Measurements from ENCODE around the gene USP8.
"Not testable (repeated sequence)": the region's sequence is repeated elsewhere in the genome, so short reads cannot be mapped to it uniquely, and the experiment has no call there.

The USP8 gene

DNA sequence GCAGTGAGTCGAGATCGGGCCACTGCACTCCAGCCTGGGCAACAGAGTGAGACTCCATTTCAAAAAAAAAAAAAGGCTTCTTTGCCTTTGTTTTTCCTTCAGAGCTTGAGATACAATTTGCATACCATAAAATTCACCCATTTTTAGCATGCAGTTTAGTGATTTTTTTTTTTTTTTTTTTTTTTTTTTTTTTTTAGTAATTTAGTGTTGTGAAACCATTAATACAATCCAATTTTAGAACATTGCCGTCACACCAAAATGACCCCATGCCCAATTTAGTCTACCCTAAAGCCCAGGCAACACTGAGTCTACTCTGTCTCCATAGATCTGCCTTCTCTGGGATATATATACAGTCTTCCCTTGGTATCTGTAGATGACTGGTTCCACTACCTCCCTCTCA lies 61.2 kb downstream of the USP8 start:
- H3K4me3 ChIP-seq: no peak overlapping the region
- no peak overlapping the region for H3K27ac ChIP-seq
- DNase-seq (ENCODE audit: low spot score): no peak
- TF ChIP-seq, protein P1, sequence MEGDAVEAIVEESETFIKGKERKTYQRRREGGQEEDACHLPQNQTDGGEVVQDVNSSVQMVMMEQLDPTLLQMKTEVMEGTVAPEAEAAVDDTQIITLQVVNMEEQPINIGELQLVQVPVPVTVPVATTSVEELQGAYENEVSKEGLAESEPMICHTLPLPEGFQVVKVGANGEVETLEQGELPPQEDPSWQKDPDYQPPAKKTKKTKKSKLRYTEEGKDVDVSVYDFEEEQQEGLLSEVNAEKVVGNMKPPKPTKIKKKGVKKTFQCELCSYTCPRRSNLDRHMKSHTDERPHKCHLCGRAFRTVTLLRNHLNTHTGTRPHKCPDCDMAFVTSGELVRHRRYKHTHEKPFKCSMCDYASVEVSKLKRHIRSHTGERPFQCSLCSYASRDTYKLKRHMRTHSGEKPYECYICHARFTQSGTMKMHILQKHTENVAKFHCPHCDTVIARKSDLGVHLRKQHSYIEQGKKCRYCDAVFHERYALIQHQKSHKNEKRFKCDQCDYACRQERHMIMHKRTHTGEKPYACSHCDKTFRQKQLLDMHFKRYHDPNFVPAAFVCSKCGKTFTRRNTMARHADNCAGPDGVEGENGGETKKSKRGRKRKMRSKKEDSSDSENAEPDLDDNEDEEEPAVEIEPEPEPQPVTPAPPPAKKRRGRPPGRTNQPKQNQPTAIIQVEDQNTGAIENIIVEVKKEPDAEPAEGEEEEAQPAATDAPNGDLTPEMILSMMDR (IDR thresholded peaks at IDR 0.05): no peak

- Histone ChIP-seq H3K4me3 (no peak overlapping the region), H3K27ac (no peak overlapping the region)
- TF ChIP-seq, protein P1 (IDR thresholded peaks at IDR 0.05): no peak
- DNase-seq (ENCODE audit: low spot score): no peak
Observed at GRCh38 chr15:50487287-50487686, 63.1 kb downstream of the USP8 start.

GRCh38 chr15:50493625-50494024 lies 69.4 kb downstream of the USP8 start:
- Histone ChIP-seq H3K4me3 (no peak overlapping the region), H3K27ac (no peak overlapping the region)
- TF ChIP-seq, protein P1 (IDR thresholded peaks at IDR 0.05): no peak
- DNase-seq (ENCODE audit: low spot score): no peak

GRCh38 chr15:50494547-50494946 lies 70.3 kb downstream of the USP8 start:
- DNase-seq (ENCODE audit: low spot score); H3K27ac ChIP-seq; H3K4me3 ChIP-seq: not testable (repeated sequence)

DNA sequence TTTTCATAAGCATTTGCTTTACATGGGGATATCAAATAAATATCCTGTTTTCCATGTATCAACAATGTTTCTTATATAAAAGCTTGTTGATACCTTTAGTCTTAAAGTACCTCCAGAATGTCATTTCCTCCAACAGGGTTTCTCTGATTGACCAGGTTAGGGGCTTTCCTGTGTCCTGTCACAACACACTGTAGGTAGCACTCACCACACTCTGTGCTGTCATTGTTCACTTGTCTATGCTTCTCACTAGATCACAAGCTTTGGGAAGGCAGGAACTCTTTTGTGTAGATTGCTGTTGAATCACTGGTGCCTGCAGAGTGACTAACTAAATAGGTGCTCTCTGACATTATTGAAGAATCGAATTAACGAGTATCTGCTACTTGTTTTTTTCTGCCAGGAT lies 72.5 kb downstream of the USP8 start:
- H3K27ac ChIP-seq: no peak overlapping the region
- no peak for DNase-seq (ENCODE audit: low spot score)
- H3K4me3 ChIP-seq: no peak overlapping the region
- TF ChIP-seq, protein P1 (IDR thresholded peaks at IDR 0.05): no peak

- DNase-seq (ENCODE audit: low spot score): no peak
- H3K27ac ChIP-seq: no peak overlapping the region
- H3K4me3 ChIP-seq: no peak overlapping the region
- TF ChIP-seq, protein P1 (IDR thresholded peaks at IDR 0.05): no peak
Observed at GRCh38 chr15:50500352-50500751, 76.1 kb downstream of the USP8 start.

DNA sequence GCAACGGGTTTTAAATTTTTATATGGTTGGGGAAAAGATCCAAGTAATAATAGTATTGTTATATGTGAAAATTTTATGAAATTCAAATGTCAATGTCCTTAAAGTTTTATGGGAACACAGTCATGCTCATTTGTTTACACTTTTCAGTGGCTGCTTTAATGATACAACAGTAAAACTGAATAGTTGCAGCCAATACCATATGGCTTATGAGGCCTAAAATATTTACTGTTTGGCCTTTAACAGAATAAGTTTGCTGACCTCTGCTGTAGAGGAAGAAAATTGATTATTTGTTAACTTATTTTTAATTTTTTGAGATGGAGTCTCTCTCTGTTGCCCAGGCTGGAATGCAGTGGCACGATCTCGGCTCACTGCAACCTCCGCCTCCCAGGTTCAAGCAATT lies 77.6 kb downstream of the USP8 start:
- Histone ChIP-seq H3K4me3 (no peak overlapping the region), H3K27ac (no peak overlapping the region)
- TF ChIP-seq, protein P1 (IDR thresholded peaks at IDR 0.05): no peak
- DNase-seq (ENCODE audit: low spot score): no peak

GRCh38 chr15:50503144-50503543 lies 78.9 kb downstream of the USP8 start:
- TF ChIP-seq, protein P1 (IDR thresholded peaks at IDR 0.05): no peak
- DNase-seq (ENCODE audit: low spot score): no peak
- Histone ChIP-seq H3K27ac (no peak overlapping the region), H3K4me3 (no peak overlapping the region)

- not testable (repeated sequence) for H3K4me3 ChIP-seq; H3K27ac ChIP-seq; DNase-seq (ENCODE audit: low spot score)
Observed at GRCh38 chr15:50505656-50506055, 81.5 kb downstream of the USP8 start.

Measured in coronary artery (tissue), 2 donors.